Stomach (tissue), 9 donors: Measurements from ENCODE around the gene NTHL1. TPM values are rescaled to one million over a fixed set of nuclear protein-coding genes. Genes with fewer than 3 reads are reported as not detected.
A peak's percentile ranks its signal among the peaks of the same experiment; 100 is the strongest.

Experiments used
- DNase-seq, 2 donors: peaks; one replicate each; pipeline versions ENCODE4 v3.0.0 to v3.0.0-alpha.2; 2013 to 2019
- H3K27ac ChIP-seq, 5 donors: fragments of 200-600 bp in 4 of 5; sonication (generic) in 4 of 5; one replicate each; pipeline ENCODE4 v1.5.1; 2013 to 2019; ENCODE audit warnings: mild to moderate bottlenecking in 1 of 5, moderate library complexity in 1 of 5
- H3K27me3 ChIP-seq, 3 donors: fragments of 200-600 bp; sonication (generic); one replicate each; pipeline ENCODE4 v1.5.1; 2017 to 2019; ENCODE audit warnings: mixed run types in 1 of 3
- H3K36me3 ChIP-seq, 4 donors: fragments of 200-600 bp; sonication (generic); 1 replicate in 3 of 4; 2 replicates in 1 of 4; pipeline ENCODE4 v1.5.1; 2016 to 2019
- H3K4me1 ChIP-seq, 4 donors: fragments of 200-600 bp; sonication (generic); one replicate each; pipeline ENCODE4 v1.5.1; 2016 to 2019
- H3K4me3 ChIP-seq, 4 donors: fragments of 200-600 bp; sonication (generic) in 3 of 4; one replicate each; pipeline ENCODE4 v1.5.1; 2016 to 2019; ENCODE audit warnings: mild to moderate bottlenecking in 1 of 4
- H3K9me3 ChIP-seq, 4 donors: fragments of 200-600 bp; sonication (generic); one replicate each; pipeline ENCODE4 v1.5.1; 2016 to 2019
- CTCF ChIP-seq, 7 experiments: fragments of 450-650 bp in 4 of 7; fragments of 200-600 bp in 3 of 7; sonication (generic) in 3 of 7; IDR thresholded peaks; one replicate each; pipeline ENCODE4 v1.5.1; 2016 to 2019; ENCODE audit warnings: antibody characterized with exemption in 7 of 7, control low read depth in 2 of 7, mild to moderate bottlenecking in 1 of 7
- EP300 ChIP-seq: sonication (generic); formaldehyde crosslinking; IDR thresholded peaks from one replicate; pipeline ENCODE4 v1.6.1; 2017; ENCODE audit warnings: antibody characterized with exemption
- POLR2A ChIP-seq, 4 donors: fragments of 450-650 bp; IDR thresholded peaks; one replicate each; pipeline ENCODE4 v1.6.1; 2016; ENCODE audit warnings: antibody characterized with exemption in 4 of 4, control low read depth in 2 of 4, mild to moderate bottlenecking in 1 of 4, moderate library complexity in 1 of 4
- POLR2AphosphoS5 ChIP-seq, 3 donors: sonication (generic); formaldehyde crosslinking; IDR thresholded peaks; one replicate each; pipeline ENCODE4 v1.6.1; 2016; ENCODE audit warnings: antibody characterized with exemption in 3 of 3
- WGBS, 5 donors: extraction: QIAGEN DNeasy Blood & Tissue Kit in 3 of 5; methylation state at CpG; one replicate each; pipeline versions ENCODE4 v1.1.5 to v1.1.7; 2013 to 2018; 5-methylcytosine and 5-hydroxymethylcytosine counted together
- intact Hi-C: fragments of 100-400 bp; cut with DNase I; formaldehyde crosslinking; loops from one replicate; pipeline ENCODE4 v1.15.1; 2023; ENCODE audit warnings: low total_unique reads
- polyA plus RNA-seq, 3 donors: library from polyadenylated mRNA; stranded (reverse); fragments of 200-250 nt; gene quantifications; one replicate each; pipeline ENCODE4 v1.2.3, GENCODE V29; 2013
- total RNA-seq, 5 donors: library from RNA; depleted of rRNA; stranded (reverse); fragments of >200 nt; gene quantifications; one replicate each; pipeline versions ENCODE4 v1.1.0 to v1.2.3, GENCODE V29; 2014 to 2016
- donor health status: healthy with polysubstance abuse.
- donor health status: Bipolar disorder and iron deficiency.
- donor health status: healthy.

NTHL1 gene
- total and polyA plus RNA-seq, 8 donors = 2.3 to 663 (median 32.9) TPM

GRCh38 chr16:1999866-2000514 is 47.6 kb downstream of the NTHL1 start:
- TF ChIP-seq EP300 (no peak), POLR2AphosphoS5 (IDR thresholded peaks at IDR 0.05) (no peak), CTCF (IDR thresholded peaks at IDR 0.05) (no peak), POLR2A (IDR thresholded peaks at IDR 0.05) (no peak)
- H3K9me3 ChIP-seq = no peaks in the 10 kb centered on the region
- WGBS, 5 donors = 88 to 92% (median 90%) methylated on average over 12 to 28 of the region's 28 CpGs
- no peaks in the 10 kb centered on the region for H3K27me3 ChIP-seq
- peaks cover 52 to 79% (median 72%) of the 10 kb centered on the region in 4 donors for H3K36me3 ChIP-seq
- intact Hi-C loops = no loop called here
- H3K4me3 ChIP-seq = no peak overlapping the region
- peaks cover 12 to 22% (median 20%) of the 10 kb centered on the region in 4 donors for H3K4me1 ChIP-seq
- H3K27ac ChIP-seq = no peak overlapping the region
- DNase-seq = no peak

GRCh38 chr16:1998852-1999801 is 48.5 kb downstream of the NTHL1 start:
- DNase-seq = no peak
- Histone ChIP-seq H3K27me3 (no peaks in the 10 kb centered on the region), H3K9me3 (no peaks in the 10 kb centered on the region), H3K4me3 (no peak overlapping the region), H3K27ac (no peak overlapping the region), H3K4me1 (peaks cover 4 to 14% (median 12%) of the 10 kb centered on the region in 4 donors), H3K36me3 (peaks cover 52 to 79% (median 70%) of the 10 kb centered on the region in 4 donors)
- intact Hi-C loops = no loop called here
- TF ChIP-seq POLR2A (IDR thresholded peaks at IDR 0.05) (no peak), EP300 (no peak), CTCF (IDR thresholded peaks at IDR 0.05) (no peak), POLR2AphosphoS5 (IDR thresholded peaks at IDR 0.05) (no peak)
- 93 to 95% (median 94%) methylated on average over 19 to 39 of the region's 39 CpGs for WGBS, 5 donors

- no peak for TF ChIP-seq EP300
- H3K27ac ChIP-seq = peak overlapping the region in 1 of 5 donors; percentile 53
- WGBS, 5 donors = 90 to 97% (median 91%) methylated on average over 20 to 27 of the region's 27 CpGs
- no peaks in the 10 kb centered on the region for H3K27me3 ChIP-seq
- no peak overlapping the region for H3K4me3 ChIP-seq
- peaks cover 52 to 76% (median 68%) of the 10 kb centered on the region in 4 donors for H3K36me3 ChIP-seq
- intact Hi-C loops = no loop called here
- peaks cover 0 to 6% (median 4%) of the 10 kb centered on the region in 4 donors for H3K4me1 ChIP-seq
- H3K9me3 ChIP-seq = no peaks in the 10 kb centered on the region
- no peak for DNase-seq
Measured at GRCh38 chr16:1998360-1998835, 49.2 kb downstream of the NTHL1 start.

- Histone ChIP-seq H3K4me1 (peaks cover 0 to 10% (median 2%) of the 10 kb centered on the region in 4 donors), H3K27ac (peak overlapping the region in 4 of 5 donors; percentile 9 to 53 (median 41)), H3K36me3 (peaks cover 51 to 70% (median 61%) of the 10 kb centered on the region in 4 donors), H3K9me3 (no peaks in the 10 kb centered on the region), H3K27me3 (peaks cover 0 to 5% (median 0%) of the 10 kb centered on the region in 3 donors), H3K4me3 (no peak overlapping the region)
- 72 to 83% (median 79%) methylated on average over 22 to 26 of the region's 26 CpGs for WGBS, 5 donors
- intact Hi-C loops = no loop called here
- TF ChIP-seq CTCF (IDR thresholded peaks at IDR 0.05) = no peak
- no peak for TF ChIP-seq EP300
- TF ChIP-seq POLR2A (IDR thresholded peaks at IDR 0.05) = no peak
- TF ChIP-seq POLR2AphosphoS5 (IDR thresholded peaks at IDR 0.05) = no peak
- no peak for DNase-seq
Measured at GRCh38 chr16:1997494-1998359, 49.9 kb downstream of the NTHL1 start.
